ENCODE data around the gene MILR1. TPM values are rescaled to one million over a fixed set of nuclear protein-coding genes. Genes with fewer than 3 reads are reported as not detected.
"Not testable (repeated sequence)": the region's sequence is repeated elsewhere in the genome, so short reads cannot be mapped to it uniquely, and the experiment has no call there.

Gene MILR1
- total and polyA plus RNA-seq, 8 donors = 2.6 to 34.4 (median 4.7) TPM

DNA sequence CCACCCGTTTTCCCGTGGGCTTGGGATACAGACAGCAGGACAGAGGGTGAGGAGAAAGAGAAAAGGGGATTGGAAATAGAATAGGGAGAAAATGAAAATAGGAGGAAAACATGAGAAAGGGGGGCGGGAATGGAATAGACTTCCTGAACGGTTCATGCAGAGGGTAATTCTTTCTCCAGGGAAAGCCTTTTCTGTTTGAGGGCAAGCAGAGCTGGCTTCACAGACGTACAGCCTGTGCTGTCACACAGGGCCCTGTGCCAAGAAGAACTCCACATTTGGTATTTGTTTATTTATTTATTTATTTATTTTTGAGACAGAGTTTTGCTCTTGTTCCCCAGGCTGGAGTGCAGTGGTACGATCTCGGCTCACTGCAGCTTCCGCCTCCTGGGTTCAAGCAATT is 12.0 kb downstream of the MILR1 start:
- no peaks in the 10 kb centered on the region for H3K27me3 ChIP-seq
- no peak for ATAC-seq
- no peak overlapping the region for H3K27ac ChIP-seq
- peak in 1 of 4 donors; percentile 41 for DNase-seq
- intact Hi-C loops (cut with DNase I) = no loop called here
- H3K9me3 ChIP-seq = no peaks in the 10 kb centered on the region
- H3K4me3 ChIP-seq = no peak overlapping the region
- peaks cover 0 to 77% of the 10 kb centered on the region in 2 donors for H3K36me3 ChIP-seq
- peaks cover 0 to 21% of the 10 kb centered on the region in 2 donors for H3K4me1 ChIP-seq
- TF ChIP-seq CTCF (IDR thresholded peaks at IDR 0.05) = no peak

DNA sequence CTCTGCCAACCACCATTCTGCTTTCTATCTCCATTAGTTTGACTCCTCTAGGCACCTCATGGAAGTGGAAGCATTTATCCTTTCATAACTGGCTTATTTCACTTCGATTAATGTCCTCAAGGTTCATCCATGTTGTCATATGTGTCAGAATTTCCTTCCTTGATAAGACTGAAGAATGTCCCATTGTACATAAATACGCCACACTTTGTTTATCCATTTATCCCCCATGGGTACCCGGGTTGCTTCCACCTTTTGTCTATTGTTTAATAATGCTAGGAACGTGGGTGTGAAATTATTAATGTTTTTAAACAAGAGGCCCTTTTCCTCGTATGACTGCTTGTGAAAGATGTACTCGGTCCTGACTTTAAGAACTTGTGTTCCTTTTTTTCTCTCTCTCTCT is 12.9 kb downstream of the MILR1 start:
- Histone ChIP-seq H3K9me3 (no peaks in the 10 kb centered on the region), H3K36me3 (peaks cover 0 to 85% of the 10 kb centered on the region in 2 donors), H3K4me1 (peaks cover 0 to 12% of the 10 kb centered on the region in 2 donors), H3K27ac (no peak overlapping the region), H3K27me3 (no peaks in the 10 kb centered on the region), H3K4me3 (no peak overlapping the region)
- intact Hi-C loops (cut with DNase I) = no loop called here
- no peak for DNase-seq
- no peak for ATAC-seq
- TF ChIP-seq CTCF (IDR thresholded peaks at IDR 0.05) = no peak

DNA sequence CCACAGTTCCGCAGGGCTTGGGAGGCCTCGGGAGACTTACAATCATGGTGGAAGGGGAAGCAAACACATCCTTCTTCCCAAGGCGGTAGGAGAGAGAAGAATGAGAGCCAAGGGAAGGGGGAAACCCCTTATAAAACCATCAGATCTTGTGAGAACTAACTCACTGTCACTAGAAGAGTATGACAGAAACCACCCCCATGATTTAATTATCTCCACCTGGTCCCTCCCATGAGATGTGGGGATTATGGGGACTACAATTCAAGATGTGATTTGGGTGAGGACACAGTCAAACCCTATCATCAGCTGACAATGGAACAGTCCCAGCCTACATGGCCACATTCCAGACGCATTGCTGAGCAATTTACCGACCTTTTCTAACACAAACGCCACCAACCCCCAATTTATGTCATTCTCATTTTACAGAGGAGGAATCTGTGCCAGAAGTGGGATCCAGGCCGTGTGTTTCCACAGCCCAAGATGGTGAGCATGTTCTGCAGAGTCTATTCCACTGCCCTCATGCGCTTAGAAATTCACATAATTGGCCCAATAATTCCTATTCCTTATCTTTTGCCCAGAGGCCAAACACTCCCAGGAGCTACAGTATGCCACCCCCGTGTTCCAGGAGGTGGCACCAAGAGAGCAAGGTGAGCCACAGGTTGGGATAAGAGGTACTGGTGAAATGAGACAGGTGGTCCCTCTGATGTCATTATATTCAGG is 17.3 kb downstream of the MILR1 start:
- intact Hi-C loops (cut with DNase I) = no loop called here
- Histone ChIP-seq H3K27ac (no peak overlapping the region), H3K27me3 (no peaks in the 10 kb centered on the region), H3K9me3 (no peaks in the 10 kb centered on the region), H3K36me3 (peaks cover 0 to 96% of the 10 kb centered on the region in 2 donors), H3K4me3 (no peak overlapping the region), H3K4me1 (no peaks in the 10 kb centered on the region)
- TF ChIP-seq CTCF (IDR thresholded peaks at IDR 0.05) = no peak
- ATAC-seq (no peak), DNase-seq (no peak)

DNA sequence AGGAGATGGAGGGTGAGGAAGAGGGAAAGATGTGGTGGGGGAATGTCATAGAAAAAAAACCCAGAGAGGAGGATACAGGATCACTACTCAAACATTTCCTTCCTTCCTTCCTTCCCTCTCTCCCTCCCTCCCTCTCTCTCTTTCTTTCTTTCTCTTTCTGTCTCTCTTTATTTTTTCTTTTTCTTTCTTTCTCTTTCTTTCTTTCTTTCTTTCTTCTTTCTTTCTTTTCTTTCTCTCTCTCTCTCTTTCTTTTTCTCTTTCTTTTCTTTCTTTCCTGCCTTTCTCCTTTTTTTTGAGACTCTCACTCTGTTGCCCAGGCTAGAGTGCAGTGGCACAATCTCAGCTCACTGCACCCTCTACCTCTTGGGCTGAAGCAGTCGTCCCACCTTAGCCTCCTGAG is 17.9 kb downstream of the MILR1 start:
- H3K27me3 ChIP-seq; H3K4me3 ChIP-seq; H3K27ac ChIP-seq; intact Hi-C loops (cut with DNase I); DNase-seq; H3K4me1 ChIP-seq; H3K9me3 ChIP-seq; ATAC-seq: not testable (repeated sequence)
- peaks cover 0 to 96% of the 10 kb centered on the region in 2 donors for H3K36me3 ChIP-seq

- Histone ChIP-seq H3K27me3 (no peaks in the 10 kb centered on the region), H3K4me1 (no peaks in the 10 kb centered on the region), H3K9me3 (no peaks in the 10 kb centered on the region), H3K36me3 (peaks cover 0 to 60% of the 10 kb centered on the region in 2 donors), H3K27ac (no peak overlapping the region), H3K4me3 (no peak overlapping the region)
- DNase-seq (no peak), ATAC-seq (no peak)
- intact Hi-C loops (cut with DNase I) = no loop called here
- TF ChIP-seq CTCF (IDR thresholded peaks at IDR 0.05) = no peak
These were observed 21.7 kb downstream of the MILR1 start for GRCh38 chr17:64470625-64471024.

DNA sequence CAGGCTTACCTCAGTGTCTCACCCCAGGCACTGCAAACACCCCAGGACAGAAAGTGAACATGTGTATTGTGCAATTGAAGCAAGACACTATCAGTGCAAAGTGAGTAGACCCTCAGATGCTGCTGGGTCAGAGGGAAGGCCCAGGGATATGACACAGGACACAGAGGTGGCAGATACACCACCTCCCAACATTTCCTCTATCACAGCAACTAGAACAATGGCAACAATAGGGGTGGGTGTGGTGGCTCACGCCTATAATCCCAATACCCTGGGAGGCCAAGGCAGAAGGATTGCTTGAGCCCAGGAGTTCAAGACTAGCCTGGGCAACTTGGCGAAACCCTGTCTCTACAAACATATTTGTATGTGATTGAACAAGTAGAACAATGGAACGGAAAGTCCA is 22.5 kb downstream of the MILR1 start:
- no peak overlapping the region for H3K27ac ChIP-seq
- H3K36me3 ChIP-seq = peaks cover 0 to 52% of the 10 kb centered on the region in 2 donors
- no peaks in the 10 kb centered on the region for H3K27me3 ChIP-seq
- H3K9me3 ChIP-seq = no peaks in the 10 kb centered on the region
- no peak for TF ChIP-seq CTCF (IDR thresholded peaks at IDR 0.05)
- ATAC-seq (no peak), DNase-seq (no peak)
- intact Hi-C loops (cut with DNase I) = no loop called here
- no peak overlapping the region for H3K4me3 ChIP-seq
- H3K4me1 ChIP-seq = no peaks in the 10 kb centered on the region
